ENCODE results near the gene HELZ.

HELZ gene

GRCh38 chr17:67164302-67164701, 80.7 kb downstream of the HELZ start:
- TF ChIP-seq CTCF (IDR thresholded peaks at IDR 0.05; ENCODE audit: insufficient read depth, low read length, missing control alignments): no peak
- no peak overlapping the region for H3K4me3 ChIP-seq (ENCODE audit: low read depth, low read length)
- ChIA-PET POLR2A (no interaction called here), CTCF (interaction anchor here (0.8 to 1.2 kb wide), 2 partner anchors 9 to 60 kb away, joined by 3 to 5 read pairs; no protein-coding TSS in a partner anchor)
- no peak for DNase-seq (ENCODE audit: low read depth, low spot score)

GRCh38 chr17:67162771-67163170, 82.2 kb downstream of the HELZ start:
- CTCF ChIA-PET: no interaction called here
- H3K4me3 ChIP-seq (ENCODE audit: low read depth, low read length): no peak overlapping the region
- DNase-seq (ENCODE audit: low read depth, low spot score): no peak
- POLR2A ChIA-PET: no interaction called here
- no peak for TF ChIP-seq CTCF (IDR thresholded peaks at IDR 0.05; ENCODE audit: insufficient read depth, low read length, missing control alignments)

- no peak overlapping the region for H3K4me3 ChIP-seq (ENCODE audit: low read depth, low read length)
- no peak for TF ChIP-seq CTCF (IDR thresholded peaks at IDR 0.05; ENCODE audit: insufficient read depth, low read length, missing control alignments)
- no peak for DNase-seq (ENCODE audit: low read depth, low spot score)
- ChIA-PET POLR2A (no interaction called here), CTCF (interaction anchor here (0.8 kb wide), 1 partner anchor 226 kb away, joined by 3 read pairs; no protein-coding TSS in a partner anchor)
Measured at GRCh38 chr17:67161573-67161972, 83.4 kb downstream of the HELZ start.

DNA sequence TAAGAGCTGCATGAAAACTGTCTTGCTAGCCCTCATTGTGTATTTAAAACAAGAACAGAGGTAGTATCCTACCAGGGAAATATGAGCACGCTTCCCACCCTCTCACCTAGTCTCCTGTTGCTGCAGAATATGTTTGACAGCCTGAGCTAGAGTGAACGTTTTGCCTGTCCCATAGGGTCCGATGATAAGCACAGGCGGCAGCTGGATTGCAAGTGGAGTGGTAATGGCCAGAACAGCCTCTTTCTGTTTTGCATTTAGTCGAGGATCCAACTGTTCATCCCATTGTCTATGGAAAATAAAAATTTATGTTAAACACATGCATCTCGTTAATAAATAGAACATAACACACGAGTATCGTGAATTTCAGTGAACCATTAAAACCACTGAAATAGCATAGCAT, 84.2 kb downstream of the HELZ start:
- TF ChIP-seq CTCF (IDR thresholded peaks at IDR 0.05; ENCODE audit: insufficient read depth, low read length, missing control alignments): no peak
- no peak overlapping the region for H3K4me3 ChIP-seq (ENCODE audit: low read depth, low read length)
- no peak for DNase-seq (ENCODE audit: low read depth, low spot score)
- ChIA-PET POLR2A (interaction anchor here (0.6 kb wide), 1 partner anchor 178 kb away, joined by 3 read pairs; no protein-coding TSS in a partner anchor), CTCF (interaction anchor here (0.8 kb wide), 1 partner anchor 225 kb away, joined by 3 read pairs; no protein-coding TSS in a partner anchor)

GRCh38 chr17:67157732-67158639, 87.0 kb downstream of the HELZ start:
- peak; percentile 34 for TF ChIP-seq CTCF (IDR thresholded peaks at IDR 0.05; ENCODE audit: insufficient read depth, low read length, missing control alignments)
- CTCF ChIA-PET: interaction anchor here (0.6 to 3.8 kb wide), 20 partner anchors 9 to 443 kb away, joined by 3 to 21 read pairs (median 4); no protein-coding TSS in a partner anchor
- POLR2A ChIA-PET: no interaction called here
- DNase-seq (ENCODE audit: low read depth, low spot score): no peak
- H3K4me3 ChIP-seq (ENCODE audit: low read depth, low read length): no peak overlapping the region
